GM12891 (cell line): Measurements from ENCODE around the gene PLS3.

Experiments used
- POLR2A ChIP-seq: IDR thresholded peaks from 2 replicates; pipeline ENCODE4 v1.6.1; 2011; ENCODE audit warnings: low read depth, low read length, control low read depth
- POLR2AphosphoS5 ChIP-seq: IDR thresholded peaks from 2 replicates; pipeline ENCODE4 v1.6.1; 2011; ENCODE audit warnings: low read depth, low read length, control low read depth
- SPI1 ChIP-seq: IDR thresholded peaks from 2 replicates; pipeline ENCODE4 v1.6.1; 2011; ENCODE audit warnings: low read depth, low read length, control low read depth
- TAF1 ChIP-seq: IDR thresholded peaks from 2 replicates; pipeline ENCODE4 v1.6.1; 2011; ENCODE audit warnings: low read depth, low read length, control low read depth

DNA sequence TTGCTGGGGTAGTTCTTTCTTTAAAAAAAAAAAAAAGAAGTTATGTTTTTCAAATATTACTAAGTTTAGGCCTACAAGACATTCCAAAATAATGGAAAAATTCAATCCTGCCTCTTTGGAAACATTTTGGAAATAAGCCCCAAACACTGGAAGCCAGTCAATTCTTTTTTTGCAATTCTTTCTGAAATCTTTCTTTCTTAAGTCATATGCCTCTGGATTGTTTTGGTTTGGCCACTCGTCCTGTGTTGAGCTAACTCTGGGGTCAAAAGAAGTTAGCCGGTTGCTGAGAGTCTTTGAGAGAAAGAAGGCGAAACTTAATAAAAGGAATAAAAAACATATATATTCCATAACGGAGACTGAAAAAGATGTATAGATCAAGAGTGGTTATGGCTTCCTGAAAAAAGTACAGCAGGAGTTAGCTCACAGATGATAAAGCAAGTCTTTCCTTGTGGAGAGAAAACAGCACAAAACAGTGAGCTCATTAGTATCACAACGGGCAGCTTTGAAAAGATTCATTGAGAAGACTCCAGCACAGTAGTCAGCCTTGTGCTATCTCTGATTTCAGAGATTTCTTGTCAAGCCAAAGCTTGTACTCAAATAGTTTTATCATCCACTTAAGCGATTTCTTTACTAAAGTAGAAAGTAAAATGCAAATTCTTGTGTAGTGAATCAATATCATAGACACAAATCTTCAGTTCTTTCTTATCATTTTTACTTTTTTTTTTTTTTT, 64.8 kb downstream of the PLS3 start:
- no peak for TF ChIP-seq TAF1
- TF ChIP-seq POLR2A, result no peak
- TF ChIP-seq POLR2AphosphoS5, result no peak
- TF ChIP-seq SPI1, result no peak
